ENCODE data around the gene ZNF865. TPM values are rescaled to one million over a fixed set of nuclear protein-coding genes. Genes with fewer than 3 reads are reported as not detected.

ZNF865 gene
- total and polyA plus RNA-seq, 2 of the 8 experiments (the other 6 are each of a cell fraction or from before 2014, with no cell fraction given) = 3.5 to 13.6 TPM

GRCh38 chr19:55605207-55605636 is 225 bp upstream of the ZNF865 start (continued):
- TF ChIP-seq MAFK (IDR thresholded peaks at IDR 0.05; ENCODE audit: low read depth, low read length) (no peak), USF2 (IDR thresholded peaks at IDR 0.05; ENCODE audit: low read length) (no peak; the same call in 1 of the 2 replicates), TAF7 (optimal IDR thresholded peaks at IDR 0.05; ENCODE audit: borderline replicate concordance, low read depth, low read length) (no peak), SIX5 (IDR thresholded peaks at IDR 0.05; ENCODE audit: low read depth, low read length) (no peak), SIN3A (conservative IDR thresholded peaks at IDR 0.05 in 1 of 2, IDR thresholded peaks at IDR 0.05 in 1 of 2; ENCODE audit: low read depth in 1 of 2, low read length in 2 of 2) (no peak; a peak in 1 of 4 replicates), POU5F1 (IDR thresholded peaks at IDR 0.05; ENCODE audit: low read depth, low read length) (no peak), POLR2AphosphoS5 (IDR thresholded peaks at IDR 0.05; ENCODE audit: low read depth, low read length) (peak; percentile 20; the same call in 1 of the 2 replicates), PHF8 (conservative IDR thresholded peaks at IDR 0.05; ENCODE audit: low read depth, low read length) (no peak; the same call in 1 of the 2 replicates), CTBP2 (IDR thresholded peaks at IDR 0.05; ENCODE audit: borderline replicate concordance, insufficient read depth, insufficient read length, low read length) (no peak), EGR1 (IDR thresholded peaks at IDR 0.05; ENCODE audit: borderline replicate concordance, low read depth, low read length) (no peak), HDAC6 (IDR thresholded peaks at IDR 0.05; ENCODE audit: low read depth, low read length) (no peak), CHD2 (IDR thresholded peaks at IDR 0.05; ENCODE audit: low read length) (no peak), BRCA1 (IDR thresholded peaks at IDR 0.05; ENCODE audit: low read depth, low read length) (no peak), CBX5 (IDR thresholded peaks at IDR 0.05; ENCODE audit: low read depth, low read length) (no peak), KDM5A (IDR thresholded peaks at IDR 0.05; ENCODE audit: low read length) (no peak)

Measured in H1 (cell line).